PC-9 (cell line): ENCODE measurements around the gene CAV1.

Experiments used
- EZH2 ChIP-seq: fragments of 200-600 bp; sonication (generic); IDR thresholded peaks from 2 replicates; pipeline ENCODE4 v1.8.0; 2017; ENCODE audit warnings: antibody characterized with exemption, low read depth
- TF ChIP-seq, protein P1 (sequence below): fragments of 200-600 bp; sonication (generic); conservative IDR thresholded peaks from 2 replicates; pipeline ENCODE4 v1.6.1; 2017; ENCODE audit warnings: mixed run types, antibody characterized with exemption, mild to moderate bottlenecking, moderate library complexity

DNA sequence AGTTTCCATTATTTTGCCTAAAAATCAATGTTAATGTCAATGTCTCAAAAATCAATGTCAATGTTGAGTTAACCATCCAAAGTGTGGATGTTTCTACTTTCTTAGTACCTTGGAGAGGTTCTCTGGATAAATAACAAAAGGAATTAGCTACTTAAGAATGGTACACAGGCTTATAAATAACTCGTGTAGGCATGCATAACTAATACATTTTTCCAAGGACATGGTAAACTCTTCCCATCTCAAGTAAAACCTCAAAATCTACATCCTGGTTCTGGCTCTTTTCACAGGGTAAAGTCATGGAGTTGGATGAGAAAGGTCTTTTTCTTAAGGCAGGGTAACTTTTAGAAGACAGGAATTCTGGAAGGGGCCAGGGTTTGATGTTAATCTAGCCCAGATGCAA is 59.9 kb downstream of the CAV1 start:
- no peak for TF ChIP-seq EZH2
- TF ChIP-seq, protein P1, sequence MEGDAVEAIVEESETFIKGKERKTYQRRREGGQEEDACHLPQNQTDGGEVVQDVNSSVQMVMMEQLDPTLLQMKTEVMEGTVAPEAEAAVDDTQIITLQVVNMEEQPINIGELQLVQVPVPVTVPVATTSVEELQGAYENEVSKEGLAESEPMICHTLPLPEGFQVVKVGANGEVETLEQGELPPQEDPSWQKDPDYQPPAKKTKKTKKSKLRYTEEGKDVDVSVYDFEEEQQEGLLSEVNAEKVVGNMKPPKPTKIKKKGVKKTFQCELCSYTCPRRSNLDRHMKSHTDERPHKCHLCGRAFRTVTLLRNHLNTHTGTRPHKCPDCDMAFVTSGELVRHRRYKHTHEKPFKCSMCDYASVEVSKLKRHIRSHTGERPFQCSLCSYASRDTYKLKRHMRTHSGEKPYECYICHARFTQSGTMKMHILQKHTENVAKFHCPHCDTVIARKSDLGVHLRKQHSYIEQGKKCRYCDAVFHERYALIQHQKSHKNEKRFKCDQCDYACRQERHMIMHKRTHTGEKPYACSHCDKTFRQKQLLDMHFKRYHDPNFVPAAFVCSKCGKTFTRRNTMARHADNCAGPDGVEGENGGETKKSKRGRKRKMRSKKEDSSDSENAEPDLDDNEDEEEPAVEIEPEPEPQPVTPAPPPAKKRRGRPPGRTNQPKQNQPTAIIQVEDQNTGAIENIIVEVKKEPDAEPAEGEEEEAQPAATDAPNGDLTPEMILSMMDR = no peak
